Ovary (tissue), 9 donors: ENCODE results near the gene LARGE2. TPM values are rescaled to one million over a fixed set of nuclear protein-coding genes. Genes with fewer than 3 reads are reported as not detected.
A peak's percentile ranks its signal among the peaks of the same experiment; 100 is the strongest.
"Not testable (repeated sequence)": the region's sequence is repeated elsewhere in the genome, so short reads cannot be mapped to it uniquely, and the experiment has no call there.

ENCODE experiments used
- DNase-seq, 5 donors: peaks; one replicate each; pipeline ENCODE4 v3.0.0-alpha.2; 2019 to 2020
- H3K27ac ChIP-seq, 2 donors: fragments of 200-600 bp; one replicate each; pipeline versions ENCODE4 v1.5.1 to v1.8.0; 2019 to 2022
- H3K27me3 ChIP-seq: fragments of 200-600 bp; one replicate; pipeline ENCODE4 v1.8.0; 2022
- H3K36me3 ChIP-seq: fragments of 200-600 bp; sonication (generic); one replicate; pipeline ENCODE4 v1.5.1; 2019
- H3K4me1 ChIP-seq: one replicate; pipeline ENCODE4 v1.8.1; 2013; ENCODE audit warnings: mild to moderate bottlenecking, moderate library complexity; ENCODE audit not compliant: insufficient read depth
- H3K4me3 ChIP-seq: fragments of 200-600 bp; sonication (generic); one replicate; pipeline ENCODE4 v1.5.1; 2017
- H3K9me3 ChIP-seq, 2 donors: fragments of 200-600 bp in 1 of 2; sonication (generic) in 1 of 2; one replicate each; pipeline versions ENCODE4 v1.5.1 to v1.8.1; 2013 to 2019; ENCODE audit warnings: mild to moderate bottlenecking in 1 of 2, moderate library complexity in 1 of 2
- CTCF ChIP-seq, 3 donors: fragments of 450-650 bp in 2 of 3; fragments of 200-600 bp in 1 of 3; IDR thresholded peaks; one replicate each; pipeline versions ENCODE4 v1.5.1 to v1.8.0; 2016 to 2022; ENCODE audit warnings: antibody characterized with exemption in 3 of 3, mild to moderate bottlenecking in 1 of 3
- EP300 ChIP-seq: sonication (generic); formaldehyde crosslinking; IDR thresholded peaks from one replicate; pipeline ENCODE4 v1.6.1; 2017; ENCODE audit warnings: antibody characterized with exemption
- POLR2A ChIP-seq: fragments of 450-650 bp; IDR thresholded peaks from one replicate; pipeline ENCODE4 v1.6.1; 2017; ENCODE audit warnings: antibody characterized with exemption, mild to moderate bottlenecking, moderate library complexity
- WGBS, 3 donors: extraction: QIAGEN DNeasy Blood & Tissue Kit in 1 of 3; methylation state at CpG; one replicate each; pipeline versions ENCODE4 v1.1.5 to v1.1.7; 2013 to 2017; 5-methylcytosine and 5-hydroxymethylcytosine counted together
- intact Hi-C, 4 donors: fragments of 100-400 bp; cut with DNase I; formaldehyde crosslinking; loops; one replicate each; pipeline versions ENCODE4 v1.11.0 to v1.15.1; 2022 to 2023
- polyA plus RNA-seq, 2 donors: library from polyadenylated mRNA; stranded (reverse); fragments of 200-250 nt in 1 of 2; fragments of 350-450 nt in 1 of 2; fragmentation: Illumina TruSeq in 1 of 2; extraction: RNeasy Lipid Tissue Mini Kit (QIAGEN cat#74804) in 1 of 2; gene quantifications; one replicate each; pipeline ENCODE4 v1.2.3, GENCODE V29; 2013 to 2014
- total RNA-seq, 7 donors: library from RNA; depleted of rRNA in 2 of 7; stranded (reverse); fragments of >200 nt in 2 of 7; fragmentation: NEBNext Ultra II Directional in 3 of 7; extraction: Animal tissue kit (Norgen Biotek cat#: 25700) in 3 of 7; gene quantifications; one replicate each; pipeline versions ENCODE4 v1.1.0 to v1.2.4, GENCODE V29; 2016 to 2023
- donor health status: DM: no; HTN: no; CAD: no; lungs with moderate emphysema.
- donor health status: DM: no; HTN: no; CAD: no.
- donor health status: Bipolar disorder and iron deficiency.
- donor health status: DM: yes; HTN: yes; CAD: no.
- donor health status: DM: no; HTN: no; CAD: no.
- donor health status: DM: yes; HTN: yes; CAD: no.

Gene LARGE2
- total and polyA plus RNA-seq, 9 donors = 0.42 to 8.0 (median 3.2) TPM

DNA sequence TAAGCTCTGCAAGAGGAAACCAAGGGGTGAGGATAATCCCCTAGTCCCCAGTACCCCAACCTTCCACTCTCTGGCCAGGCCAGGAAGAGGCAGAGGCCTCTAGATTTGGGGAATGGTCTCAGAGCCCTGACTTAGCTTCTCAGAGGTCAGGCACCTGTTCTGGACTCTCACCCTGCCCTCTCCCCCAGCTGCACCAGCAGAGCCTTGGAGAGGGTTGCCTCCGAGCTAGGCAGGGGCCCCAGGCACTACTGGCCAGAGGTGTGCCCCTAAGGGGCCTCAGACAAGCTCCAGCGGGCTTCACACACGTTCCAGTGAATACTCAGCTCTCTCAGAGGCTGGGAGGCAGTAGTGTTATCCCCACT is 23.4 kb upstream of the LARGE2 start:
- Histone ChIP-seq H3K4me3 (peak overlapping the region; percentile 38), H3K36me3 (no peaks in the 10 kb centered on the region), H3K4me1 (peaks cover 6% of the 10 kb centered on the region), H3K27ac (no peak overlapping the region), H3K9me3 (no peaks in the 10 kb centered on the region), H3K27me3 (no peaks in the 10 kb centered on the region)
- DNase-seq = no peak
- intact Hi-C loops = no loop called here
- TF ChIP-seq EP300 (no peak), CTCF (IDR thresholded peaks at IDR 0.05) (no peak), POLR2A (no peak)
- 0 to 15% (median 8%) methylated on average over 1 to 3 of the region's 3 CpGs for WGBS, 3 donors

- intact Hi-C loops = loop anchor here in 1 of 4 donors (1.0 kb wide), 1 partner anchor 52 kb away; the partner anchor contains the start of gene CRY2
Observed at GRCh38 chr11:45899448-45900174, 22.8 kb upstream of the LARGE2 start.

DNA sequence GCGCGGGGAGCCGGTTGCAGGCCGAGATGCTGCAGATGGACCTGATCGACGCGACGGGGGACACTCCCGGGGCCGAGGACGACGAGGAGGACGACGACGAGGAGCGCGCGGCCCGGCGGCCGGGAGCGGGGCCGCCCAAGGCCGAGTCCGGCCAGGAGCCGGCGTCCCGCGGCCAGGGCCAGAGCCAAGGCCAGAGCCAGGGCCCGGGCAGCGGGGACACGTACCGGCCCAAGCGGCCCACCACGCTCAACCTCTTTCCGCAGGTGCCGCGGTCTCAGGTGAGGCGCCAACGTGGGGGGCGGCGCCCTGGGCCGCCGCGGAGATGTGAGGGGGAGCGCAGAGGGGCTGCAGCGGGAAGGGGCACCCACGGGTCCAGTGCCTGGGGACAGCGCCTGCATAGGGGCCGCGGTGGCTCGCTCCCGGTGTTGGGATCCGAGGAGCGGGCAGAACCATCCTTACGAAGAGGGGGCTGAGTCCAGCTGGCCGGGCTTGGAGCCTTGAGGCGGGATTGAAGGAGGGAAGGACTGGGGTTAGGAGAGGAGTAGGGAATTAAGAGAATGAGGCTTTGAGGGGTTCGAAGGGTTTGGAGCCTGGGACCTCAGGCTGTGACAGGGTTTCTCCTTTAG is 22.2 kb upstream of the LARGE2 start:
- H3K27ac ChIP-seq = peak overlapping the region; percentile 13 to 64
- H3K36me3 ChIP-seq = not testable (repeated sequence)
- intact Hi-C loops = loop anchor here in 1 of 4 donors (1.0 kb wide), 1 partner anchor 53 kb away; the partner anchor contains the start of gene CRY2

More at GRCh38 chr11:45899448-45900174, 22.8 kb upstream of the LARGE2 start:
- Histone ChIP-seq H3K27ac (peak overlapping the region in 1 of 2 donors; percentile 64), H3K9me3 (no peaks in the 10 kb centered on the region), H3K4me1 (peaks cover 6% of the 10 kb centered on the region), H3K4me3 (peak overlapping the region; percentile 38), H3K36me3 (no peaks in the 10 kb centered on the region), H3K27me3 (no peaks in the 10 kb centered on the region)
- peak; percentile 87 to 94 (median 92) for DNase-seq
- 0 to 1% (median 0%) methylated on average over 41 to 62 of the region's 62 CpGs for WGBS, 3 donors
- peak; percentile 56 for TF ChIP-seq POLR2A
- TF ChIP-seq CTCF (IDR thresholded peaks at IDR 0.05) = no peak

DNA sequence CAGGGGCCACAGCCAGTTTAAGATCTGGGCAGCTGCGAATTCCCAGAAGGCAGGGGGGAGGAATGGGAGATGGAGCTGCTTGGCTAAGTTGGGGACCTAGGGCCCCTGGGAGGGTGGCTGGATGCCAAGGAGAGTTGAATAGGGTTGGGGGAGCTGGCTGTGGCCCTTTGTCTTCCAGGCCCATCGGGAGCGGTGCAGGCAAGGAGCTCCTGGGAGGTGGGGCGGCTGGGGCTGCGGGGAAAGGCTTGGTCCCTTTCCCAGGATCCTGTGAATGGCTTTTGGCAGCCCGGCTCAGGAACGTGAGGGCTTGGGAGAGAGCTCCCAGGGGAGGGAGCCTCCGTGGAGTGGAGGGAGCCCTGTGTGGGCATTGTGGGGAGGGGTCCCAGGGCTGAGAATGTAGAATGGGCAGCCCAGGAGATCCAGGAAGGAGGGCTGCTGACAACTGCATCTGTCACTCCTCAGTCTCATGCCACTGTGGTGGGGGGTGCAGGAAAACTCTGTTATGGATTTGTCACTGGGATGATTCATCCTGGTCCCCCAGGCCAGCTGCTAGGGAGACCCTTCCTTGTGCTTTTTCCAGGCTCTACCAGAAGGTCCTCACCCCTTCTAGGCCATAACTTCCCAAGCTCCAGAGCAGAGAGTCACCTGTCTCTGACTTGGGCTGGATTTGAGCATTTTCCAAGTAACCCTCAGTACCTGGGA is 21.4 kb upstream of the LARGE2 start:
- WGBS, 3 donors = 1 to 7% (median 6%) methylated on average over 8 of the region's 8 CpGs
- H3K27ac ChIP-seq = peak overlapping the region in 1 of 2 donors; percentile 13
- H3K9me3 ChIP-seq = no peaks in the 10 kb centered on the region

More for the DNA sequence above, 22.2 kb upstream of the LARGE2 start:
- not testable (repeated sequence) for H3K9me3 ChIP-seq, DNase-seq, H3K4me1 ChIP-seq, H3K27me3 ChIP-seq
- TF ChIP-seq POLR2A = peak; percentile 0
- WGBS, 3 donors = 1% methylated on average over 36 to 39 of the region's 59 CpGs
- H3K4me3 ChIP-seq = peak overlapping the region; percentile 38

More for the DNA sequence above, 21.4 kb upstream of the LARGE2 start:
- H3K27me3 ChIP-seq = no peaks in the 10 kb centered on the region
- no peak for TF ChIP-seq EP300
- TF ChIP-seq POLR2A = no peak
- no peak for TF ChIP-seq CTCF (IDR thresholded peaks at IDR 0.05)
- intact Hi-C loops = loop anchor here in 1 of 4 donors (1.0 kb wide), 1 partner anchor 54 kb away; the partner anchor contains the start of gene CRY2
- H3K36me3 ChIP-seq = no peaks in the 10 kb centered on the region
- peaks cover 6% of the 10 kb centered on the region for H3K4me1 ChIP-seq
- DNase-seq = peak in 4 of 5 donors; percentile 43 to 66 (median 57)
- H3K4me3 ChIP-seq = peak overlapping the region; percentile 38
